DMS153 (cell line): ENCODE results near the gene FAM111B.
A peak's percentile ranks its signal among the peaks of the same experiment; 100 is the strongest.
"Not testable (repeated sequence)": the region's sequence is repeated elsewhere in the genome, so short reads cannot be mapped to it uniquely, and the experiment has no call there.

ENCODE experiments used
- DNase-seq: peaks from one replicate; lab custom pipeline; 2025; lab: John Stamatoyannopoulos, UW

FAM111B gene, protein sequence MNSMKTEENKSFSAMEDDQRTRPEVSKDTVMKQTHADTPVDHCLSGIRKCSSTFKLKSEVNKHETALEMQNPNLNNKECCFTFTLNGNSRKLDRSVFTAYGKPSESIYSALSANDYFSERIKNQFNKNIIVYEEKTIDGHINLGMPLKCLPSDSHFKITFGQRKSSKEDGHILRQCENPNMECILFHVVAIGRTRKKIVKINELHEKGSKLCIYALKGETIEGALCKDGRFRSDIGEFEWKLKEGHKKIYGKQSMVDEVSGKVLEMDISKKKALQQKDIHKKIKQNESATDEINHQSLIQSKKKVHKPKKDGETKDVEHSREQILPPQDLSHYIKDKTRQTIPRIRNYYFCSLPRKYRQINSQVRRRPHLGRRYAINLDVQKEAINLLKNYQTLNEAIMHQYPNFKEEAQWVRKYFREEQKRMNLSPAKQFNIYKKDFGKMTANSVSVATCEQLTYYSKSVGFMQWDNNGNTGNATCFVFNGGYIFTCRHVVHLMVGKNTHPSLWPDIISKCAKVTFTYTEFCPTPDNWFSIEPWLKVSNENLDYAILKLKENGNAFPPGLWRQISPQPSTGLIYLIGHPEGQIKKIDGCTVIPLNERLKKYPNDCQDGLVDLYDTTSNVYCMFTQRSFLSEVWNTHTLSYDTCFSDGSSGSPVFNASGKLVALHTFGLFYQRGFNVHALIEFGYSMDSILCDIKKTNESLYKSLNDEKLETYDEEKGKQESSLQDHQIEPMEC

GRCh38 chr11:59106363-59107336 lies at the start of gene FAM111B:
Gene FAM111B (plus strand): TSS chr11:59107237. CDS start chr11:59109626, 2,389 bp downstream.
- DNase-seq: peak; percentile 97

- DNase-seq: peak; percentile 84
Observed at GRCh38 chr11:59058120-59059033, 48.7 kb upstream of the FAM111B start.

DNA sequence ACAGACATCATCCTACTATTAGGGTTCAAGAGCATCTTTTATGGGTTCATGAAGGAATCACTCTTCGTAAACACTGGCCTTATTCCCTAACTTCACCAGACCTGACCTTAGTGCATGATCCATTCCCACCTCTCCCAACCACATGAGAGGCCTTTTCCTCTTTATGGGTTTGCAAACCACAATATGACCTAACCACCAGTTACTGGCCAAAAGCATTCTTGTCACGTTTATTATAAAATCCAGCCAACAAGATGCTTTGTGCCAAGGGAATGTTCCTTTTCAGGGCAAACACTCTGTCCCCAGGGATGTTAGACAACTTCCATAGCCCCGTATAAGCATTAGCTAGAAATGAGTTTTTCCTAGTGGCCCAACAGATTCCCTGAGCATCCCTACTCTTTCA lies 46.9 kb upstream of the FAM111B start:
- not testable (repeated sequence) for DNase-seq

DNA sequence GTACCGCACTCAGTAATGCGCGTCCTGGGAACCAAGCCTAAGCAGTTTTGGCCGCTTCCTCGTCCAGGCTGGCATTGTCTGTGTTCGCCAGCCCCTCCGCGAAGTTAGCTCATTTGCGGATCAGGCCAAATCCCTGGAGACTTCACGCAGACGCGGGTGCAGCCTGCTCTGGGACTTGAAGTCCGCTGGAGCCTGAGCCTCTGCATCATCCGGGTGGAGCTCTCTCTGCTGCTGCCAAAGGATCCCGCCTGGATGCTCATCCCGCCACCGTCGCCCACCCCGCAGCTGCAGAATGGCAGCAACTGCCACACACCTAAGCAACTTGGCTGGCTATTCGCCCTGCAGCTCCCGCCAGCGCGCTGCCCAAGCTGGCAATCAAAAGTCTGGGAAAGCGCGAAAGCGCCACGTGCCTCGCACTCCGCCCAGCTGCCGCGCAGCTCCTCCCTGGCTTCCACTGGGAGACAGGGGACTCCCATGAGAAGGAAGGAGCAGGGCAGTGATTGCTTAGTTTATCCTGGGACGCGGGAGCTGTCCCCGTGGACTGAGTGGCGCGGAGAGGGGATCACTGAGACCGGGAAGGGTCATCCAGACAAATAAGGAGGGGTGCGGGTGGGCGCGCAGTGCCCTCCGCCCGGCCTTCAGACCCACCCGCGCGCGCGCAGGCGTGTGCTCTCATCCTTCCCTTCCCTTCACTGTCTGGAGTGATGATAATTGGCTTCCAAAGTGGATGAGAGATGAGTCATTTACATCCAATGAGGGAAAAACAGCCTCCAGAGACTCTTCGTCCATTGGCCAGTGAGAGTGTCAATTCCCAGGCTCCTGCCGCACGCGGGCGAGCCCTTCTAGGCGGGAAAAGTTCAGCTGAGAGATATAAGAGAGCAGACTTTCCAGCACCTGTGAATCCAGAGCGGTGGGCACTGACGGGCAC lies 44.2 kb upstream of the FAM111B start:
- DNase-seq: no peak

- not testable (repeated sequence) for DNase-seq
Observed at GRCh38 chr11:59063996-59064727, 42.9 kb upstream of the FAM111B start.

GRCh38 chr11:59069087-59069486 lies 38.0 kb upstream of the FAM111B start:
- no peak for DNase-seq

DNA sequence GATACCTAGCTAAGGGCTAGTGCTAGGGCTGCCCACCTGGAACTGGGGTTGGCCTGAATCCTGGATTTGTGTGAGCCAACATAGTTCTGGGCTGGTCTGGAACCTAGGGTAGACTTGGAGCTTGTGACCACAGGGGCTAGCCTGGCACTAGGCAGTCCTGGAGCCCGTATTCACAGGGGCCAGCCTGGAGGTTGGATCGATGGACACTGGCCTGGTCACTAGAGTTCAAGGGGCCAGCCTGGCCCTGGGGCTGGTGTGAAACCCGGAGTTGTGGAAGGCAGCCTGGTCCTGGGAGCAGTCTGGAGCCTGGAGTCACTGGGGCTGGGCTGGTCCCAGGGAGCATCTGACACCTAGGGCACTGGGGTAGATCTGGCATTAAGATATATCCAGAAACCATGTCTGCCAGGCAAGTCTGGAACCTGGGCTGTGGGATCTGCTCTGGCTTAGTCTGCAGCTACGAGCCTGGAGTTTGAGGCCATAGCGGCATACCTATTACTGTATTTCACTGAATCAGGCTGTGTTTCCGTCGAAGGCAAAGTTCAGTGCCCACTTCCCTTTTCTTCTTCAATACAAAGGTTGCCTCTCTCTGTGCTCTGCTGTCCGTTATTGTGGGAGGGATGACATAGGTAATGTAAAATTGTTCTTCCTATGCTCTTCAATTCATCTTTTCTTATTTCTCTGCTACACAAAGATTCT lies 30.0 kb upstream of the FAM111B start:
- no peak for DNase-seq

DNA sequence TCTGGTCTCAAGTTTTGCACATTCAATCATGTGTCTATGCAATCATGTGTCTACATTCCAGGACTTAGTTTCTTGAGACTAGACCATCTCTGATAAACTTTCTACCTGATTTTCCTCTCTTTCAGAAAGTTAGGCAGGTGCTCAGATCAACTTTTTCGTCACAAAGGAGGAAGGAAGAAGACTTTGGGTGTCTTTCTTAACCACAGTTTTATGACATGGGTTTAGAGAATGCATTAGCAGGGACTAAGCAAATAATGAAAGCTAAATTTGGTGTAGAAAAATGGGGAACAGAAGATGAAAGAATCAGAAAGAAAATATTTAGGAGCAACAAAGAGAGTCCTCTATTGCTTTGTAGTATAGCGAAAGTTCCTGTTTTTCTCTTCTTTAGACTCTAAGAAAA lies 28.6 kb upstream of the FAM111B start:
- no peak for DNase-seq

GRCh38 chr11:59079086-59079485 lies 28.0 kb upstream of the FAM111B start:
- DNase-seq: no peak

DNA sequence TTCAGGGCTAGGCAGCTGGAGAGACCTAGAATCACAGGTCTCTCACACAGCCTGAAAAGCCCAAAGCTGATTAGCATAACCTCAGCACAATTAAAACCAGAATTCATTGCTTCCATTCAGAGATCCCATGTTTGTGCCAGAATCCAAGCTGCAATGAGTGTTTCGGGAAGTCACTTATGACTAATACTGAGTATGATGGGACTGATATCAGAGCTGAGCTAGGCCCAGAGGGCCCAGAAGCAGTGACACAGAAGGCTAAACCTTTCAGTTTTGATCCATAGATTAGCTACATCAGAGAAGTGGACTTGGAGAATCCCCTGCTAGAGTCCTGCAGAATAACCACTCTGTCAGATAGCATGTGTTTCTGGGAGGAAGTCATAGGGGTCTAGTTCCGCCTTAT lies 26.6 kb upstream of the FAM111B start:
- not testable (repeated sequence) for DNase-seq

- not testable (repeated sequence) for DNase-seq
Observed at GRCh38 chr11:59081430-59082020, 25.5 kb upstream of the FAM111B start.

DNA sequence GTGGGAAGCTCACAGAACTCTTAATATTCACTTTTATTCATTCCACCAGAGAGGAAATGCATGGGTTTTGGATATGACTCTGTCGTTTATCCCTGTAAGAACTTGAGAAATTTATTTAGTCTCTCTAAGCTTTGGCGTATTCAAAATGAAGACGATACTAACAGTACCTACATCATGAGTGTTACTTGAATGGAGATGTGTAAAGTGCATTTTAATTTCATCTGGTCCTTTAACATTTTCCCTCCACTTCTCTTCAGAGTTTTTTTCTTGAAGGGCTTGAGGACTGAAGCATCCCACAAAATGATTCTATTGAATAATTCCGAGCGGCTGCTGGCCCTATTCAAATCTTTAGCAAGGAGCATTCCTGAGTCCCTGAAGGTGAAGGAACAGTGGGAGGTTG lies 21.0 kb upstream of the FAM111B start, which contains the start of gene GLYATL1B:
TSS of gene GLYATL1B (plus strand) at position 301 of the 400 bp plus-strand sequence. CDS start at position 301, 0 bp downstream.
- DNase-seq: not testable (repeated sequence)

DNA sequence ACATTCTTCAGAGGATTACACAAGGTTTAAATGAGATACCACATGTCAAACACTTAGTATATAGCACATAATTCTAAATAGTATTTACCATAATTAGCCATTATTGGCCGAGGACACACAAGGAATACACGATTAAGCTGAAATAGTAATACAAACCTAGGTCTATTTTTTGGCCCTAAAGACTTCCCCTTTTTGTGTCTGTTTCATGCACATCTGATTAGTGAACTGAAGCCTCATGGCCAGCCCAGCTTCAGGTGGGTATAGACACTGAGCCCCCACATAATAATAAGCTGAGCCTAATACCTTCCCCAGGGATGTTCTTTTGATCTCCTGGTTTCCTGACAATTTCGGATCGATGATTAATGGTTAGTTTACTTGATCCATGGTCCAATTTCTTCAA lies 18.9 kb upstream of the FAM111B start:
- DNase-seq: no peak

DNA sequence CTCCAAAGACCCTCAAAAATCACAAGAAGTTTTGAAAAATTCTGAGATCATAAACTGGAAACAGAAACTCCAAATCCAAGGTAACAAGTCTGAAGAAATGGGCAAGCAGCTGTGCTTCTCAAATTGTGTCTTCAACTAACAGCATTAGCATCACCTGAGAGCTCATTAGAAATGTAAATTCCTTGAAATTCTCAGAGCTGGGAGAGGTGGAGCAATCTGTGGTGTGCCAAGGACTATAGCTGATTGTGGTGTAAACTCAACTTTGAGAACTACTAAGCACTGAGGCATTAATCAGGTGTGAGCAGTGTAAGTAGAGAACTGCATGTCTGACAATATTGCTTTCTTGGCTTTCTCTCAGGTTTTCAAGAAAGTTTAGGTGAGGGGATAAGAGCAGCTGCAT lies 13.5 kb upstream of the FAM111B start:
- not testable (repeated sequence) for DNase-seq

GRCh38 chr11:59095225-59095624 lies 11.8 kb upstream of the FAM111B start:
- not testable (repeated sequence) for DNase-seq

DNA sequence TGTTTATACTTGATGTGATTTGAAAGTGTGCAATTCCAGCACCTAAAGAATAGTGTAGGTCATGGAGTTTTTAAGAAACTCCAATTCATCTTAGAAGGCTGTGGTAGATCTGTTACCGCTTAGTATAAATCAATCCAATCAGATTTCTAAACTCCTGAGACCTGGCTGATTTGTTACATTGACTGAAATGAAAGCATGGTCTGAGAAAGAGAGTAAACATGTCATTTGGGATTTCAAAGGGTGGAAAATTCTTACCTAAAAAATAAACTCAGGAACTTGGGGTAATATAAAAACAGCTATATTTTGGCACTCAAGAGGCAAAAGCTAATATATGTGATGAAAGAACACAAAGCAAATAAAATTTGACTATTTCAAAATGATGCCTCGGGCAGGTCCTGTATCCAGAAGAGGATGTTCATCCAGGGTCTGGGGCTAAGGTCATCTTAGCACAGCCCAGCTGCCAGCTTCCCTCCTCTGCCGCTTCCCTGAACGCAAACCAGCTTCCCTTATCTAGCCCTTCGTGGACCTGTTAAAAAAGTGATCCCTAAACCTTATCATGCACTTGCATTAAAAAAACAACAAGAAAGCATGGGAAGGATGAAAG lies 11.0 kb upstream of the FAM111B start:
- not testable (repeated sequence) for DNase-seq

DNA sequence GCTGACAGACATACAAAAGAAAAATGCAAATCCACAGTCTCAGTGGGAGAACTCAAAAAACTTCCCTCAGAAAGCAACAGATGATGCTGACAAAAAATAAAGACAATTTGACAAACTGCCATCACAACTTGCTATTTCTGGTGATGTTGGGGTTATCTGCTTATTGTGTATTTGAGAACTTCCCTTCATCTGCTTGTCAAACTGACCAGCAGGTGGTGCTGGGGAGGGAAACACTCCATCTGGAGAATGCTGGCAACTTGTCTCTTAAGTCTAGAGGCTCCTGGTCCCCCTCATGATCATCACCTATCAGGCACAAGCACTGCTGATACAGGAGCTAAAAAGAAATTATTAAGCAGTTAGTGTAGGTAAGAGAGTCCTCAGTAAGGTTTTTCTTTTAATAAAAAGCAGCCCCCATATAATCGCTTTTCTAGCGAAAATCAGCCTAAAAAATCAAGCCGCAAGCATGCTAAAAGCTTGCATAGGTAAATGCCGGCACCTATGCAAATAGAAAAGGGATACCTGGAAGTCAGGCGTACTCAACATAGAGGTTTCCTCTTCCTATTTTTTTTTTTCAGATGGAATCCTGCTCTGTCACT lies 9.8 kb upstream of the FAM111B start:
- DNase-seq: no peak
